Endothelial cell of umbilical vein (primary cell): ENCODE results near the gene SLC29A3.

Experiments used
- CTCF ChIP-seq, 2 donors: IDR thresholded peaks; 1 replicate in 1 of 2; 2 replicates in 1 of 2; pipeline ENCODE4 v1.5.1; 2011; ENCODE audit warnings: low read length in 2 of 2, mild to moderate bottlenecking in 2 of 2, moderate library complexity in 2 of 2, control low read depth in 1 of 2, inconsistent platforms in 1 of 2, low read depth in 1 of 2; ENCODE audit not compliant: insufficient read depth in 1 of 2; ENCODE audit errors: extremely low read depth in 1 of 2
- POLR2AphosphoS5 ChIP-seq: IDR thresholded peaks from 2 replicates; pipeline ENCODE4 v1.6.1; 2012; ENCODE audit warnings: low read depth, mild to moderate bottlenecking, control low read depth, low read length, moderate library complexity; ENCODE audit not compliant: insufficient read depth

GRCh38 chr10:71361581-71361980, 42.5 kb downstream of the SLC29A3 start:
- TF ChIP-seq CTCF (IDR thresholded peaks at IDR 0.05; ENCODE audit: extremely low read depth in 1 of 2, insufficient read depth in 1 of 2, low read depth in 1 of 2, low read length in 2 of 2) (no peak), POLR2AphosphoS5 (no peak)
